Measurements from ENCODE around the gene NT5DC4. TPM values are rescaled to one million over a fixed set of nuclear protein-coding genes. Genes with fewer than 3 reads are reported as not detected.

NT5DC4 gene
- total RNA-seq, 2 donors from 2014 or later, result not detected

DNA sequence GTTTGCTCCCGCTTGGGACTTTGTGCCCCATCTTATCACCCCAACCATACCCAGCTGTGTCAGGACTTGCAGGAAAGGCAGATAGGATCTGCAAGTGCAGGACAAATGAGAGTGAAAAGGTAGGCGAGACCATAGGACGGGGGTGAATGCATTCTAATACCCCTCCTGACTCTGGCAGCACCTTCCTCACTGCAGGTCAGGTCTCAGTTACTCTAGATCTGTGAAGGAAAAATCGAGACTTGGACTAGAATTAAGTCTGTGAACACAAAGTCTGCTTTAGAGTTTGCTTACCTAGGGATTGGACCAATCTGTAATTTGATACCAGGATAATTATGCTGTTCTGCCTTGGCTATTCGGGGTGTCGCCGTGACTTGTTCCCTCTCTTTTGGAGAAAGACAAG is 19.7 kb downstream of the NT5DC4 start:
- intact Hi-C loops (cut with DNase I), result no loop called here
- TF ChIP-seq POLR2A (IDR thresholded peaks at IDR 0.05), result no peak
- TF ChIP-seq, protein P1, sequence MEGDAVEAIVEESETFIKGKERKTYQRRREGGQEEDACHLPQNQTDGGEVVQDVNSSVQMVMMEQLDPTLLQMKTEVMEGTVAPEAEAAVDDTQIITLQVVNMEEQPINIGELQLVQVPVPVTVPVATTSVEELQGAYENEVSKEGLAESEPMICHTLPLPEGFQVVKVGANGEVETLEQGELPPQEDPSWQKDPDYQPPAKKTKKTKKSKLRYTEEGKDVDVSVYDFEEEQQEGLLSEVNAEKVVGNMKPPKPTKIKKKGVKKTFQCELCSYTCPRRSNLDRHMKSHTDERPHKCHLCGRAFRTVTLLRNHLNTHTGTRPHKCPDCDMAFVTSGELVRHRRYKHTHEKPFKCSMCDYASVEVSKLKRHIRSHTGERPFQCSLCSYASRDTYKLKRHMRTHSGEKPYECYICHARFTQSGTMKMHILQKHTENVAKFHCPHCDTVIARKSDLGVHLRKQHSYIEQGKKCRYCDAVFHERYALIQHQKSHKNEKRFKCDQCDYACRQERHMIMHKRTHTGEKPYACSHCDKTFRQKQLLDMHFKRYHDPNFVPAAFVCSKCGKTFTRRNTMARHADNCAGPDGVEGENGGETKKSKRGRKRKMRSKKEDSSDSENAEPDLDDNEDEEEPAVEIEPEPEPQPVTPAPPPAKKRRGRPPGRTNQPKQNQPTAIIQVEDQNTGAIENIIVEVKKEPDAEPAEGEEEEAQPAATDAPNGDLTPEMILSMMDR (IDR thresholded peaks at IDR 0.05), result no peak

GRCh38 chr2:112749755-112750559 is 29.1 kb downstream of the NT5DC4 start:
- Histone ChIP-seq H3K4me1 (peaks cover 9% of the 10 kb centered on the region), H3K27ac (no peak overlapping the region), H3K27me3 (no peaks in the 10 kb centered on the region), H3K9me3 (no peaks in the 10 kb centered on the region), H3K36me3 (replicated peaks in 1 of 2; ENCODE audit: insufficient read depth in 1 of 2, low read depth in 2 of 2) (no peaks in the 10 kb centered on the region), H3K4me3 (no peak overlapping the region)
- TF ChIP-seq POLR2A (IDR thresholded peaks at IDR 0.05), result no peak
- TF ChIP-seq, protein P1 (IDR thresholded peaks at IDR 0.05), result peak; percentile 62 to 89 (median 75)
- intact Hi-C loops (cut with DNase I), result loop anchor here (10.0 kb wide), 2 partner anchors 135 to 205 kb away; no protein-coding TSS in a partner anchor
- ATAC-seq, result peak; percentile 65
- DNase-seq, result peak; percentile 62 to 66 (median 63)
- 62 to 69% methylated on average over 9 of the region's 9 CpGs for WGBS, 2 donors

More for the DNA sequence above, 19.7 kb downstream of the NT5DC4 start:
- Histone ChIP-seq H3K27me3 (no peaks in the 10 kb centered on the region), H3K9me3 (no peaks in the 10 kb centered on the region), H3K4me3 (no peak overlapping the region), H3K36me3 (replicated peaks in 1 of 2; ENCODE audit: insufficient read depth in 1 of 2, low read depth in 2 of 2) (no peaks in the 10 kb centered on the region), H3K4me1 (peaks cover 4% of the 10 kb centered on the region), H3K27ac (no peak overlapping the region)
- no peak for DNase-seq
- WGBS, 2 donors, result 83 to 91% methylated on average over 7 of the region's 7 CpGs
- ATAC-seq, result no peak

DNA sequence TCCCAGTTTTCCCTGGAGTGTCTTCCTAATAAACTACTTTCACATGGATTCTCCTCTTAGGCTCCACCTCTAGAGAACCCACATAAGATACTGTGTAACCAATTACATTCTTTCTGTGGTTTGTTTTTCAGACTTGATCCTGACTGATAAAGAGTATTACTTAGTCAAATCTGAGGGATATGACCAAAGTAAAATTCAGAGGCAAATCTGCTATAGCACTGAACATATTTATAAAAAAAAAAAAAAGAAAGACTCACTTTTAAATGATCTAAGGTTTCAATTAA is 29.7 kb downstream of the NT5DC4 start:
- intact Hi-C loops (cut with DNase I), result loop anchor here (10.0 kb wide), 2 partner anchors 134 to 204 kb away; no protein-coding TSS in a partner anchor

DNA sequence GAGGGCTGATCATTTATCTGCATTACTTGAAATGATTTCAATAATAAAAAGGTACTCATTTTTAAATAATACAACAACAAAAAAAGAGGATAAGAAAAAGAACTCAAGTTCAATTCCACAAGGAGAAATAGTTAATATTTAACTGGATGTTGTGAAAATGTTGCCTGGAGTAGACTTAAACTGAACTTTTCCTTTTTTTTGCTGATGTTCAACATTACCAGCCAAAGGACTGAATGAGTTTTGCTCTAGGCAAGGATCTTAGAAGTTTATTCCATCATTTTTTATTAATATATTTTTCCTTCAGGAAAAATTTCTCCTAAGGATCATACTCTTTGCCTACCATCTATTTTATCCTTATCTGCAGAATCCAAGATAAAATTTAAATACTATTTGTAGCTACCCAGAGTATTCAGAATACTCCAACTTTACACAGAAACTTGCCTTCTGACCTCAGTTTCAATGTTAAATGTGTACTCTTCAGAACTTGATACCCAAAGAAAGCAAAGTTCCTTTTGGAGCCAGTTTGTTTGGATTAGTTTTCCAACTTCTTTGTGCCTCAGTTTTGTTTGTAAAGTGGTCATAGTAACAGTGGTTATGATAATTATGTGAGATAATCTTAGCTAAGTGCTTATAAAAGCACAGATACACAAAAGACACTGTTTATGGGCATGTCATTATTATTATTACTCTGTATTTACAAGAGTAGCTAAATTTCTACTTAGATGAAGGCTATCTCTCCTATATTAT is 30.8 kb downstream of the NT5DC4 start:
- H3K4me3 ChIP-seq, result no peak overlapping the region
- TF ChIP-seq, protein P1 (IDR thresholded peaks at IDR 0.05), result no peak
- TF ChIP-seq POLR2A (IDR thresholded peaks at IDR 0.05), result no peak
- no peak for ATAC-seq
- no peaks in the 10 kb centered on the region for H3K27me3 ChIP-seq
- no peak overlapping the region for H3K27ac ChIP-seq
- intact Hi-C loops (cut with DNase I), result loop anchor here (10.0 kb wide), 2 partner anchors 133 to 203 kb away; no protein-coding TSS in a partner anchor
- H3K4me1 ChIP-seq, result peaks cover 9% of the 10 kb centered on the region
- DNase-seq, result no peak
- H3K36me3 ChIP-seq (replicated peaks in 1 of 2; ENCODE audit: insufficient read depth in 1 of 2, low read depth in 2 of 2), result no peaks in the 10 kb centered on the region
- no peaks in the 10 kb centered on the region for H3K9me3 ChIP-seq

More for the DNA sequence above, 29.7 kb downstream of the NT5DC4 start:
- Histone ChIP-seq H3K9me3 (no peaks in the 10 kb centered on the region), H3K27me3 (no peaks in the 10 kb centered on the region), H3K36me3 (replicated peaks in 1 of 2; ENCODE audit: insufficient read depth in 1 of 2, low read depth in 2 of 2) (no peaks in the 10 kb centered on the region), H3K27ac (no peak overlapping the region), H3K4me3 (no peak overlapping the region), H3K4me1 (peaks cover 9% of the 10 kb centered on the region)
- ATAC-seq (no peak), DNase-seq (no peak)
- TF ChIP-seq POLR2A (IDR thresholded peaks at IDR 0.05), result no peak
- TF ChIP-seq, protein P1 (IDR thresholded peaks at IDR 0.05), result no peak

Measured in body of pancreas (tissue), 4 donors.